Peyer's patch (tissue), 4 donors: ENCODE data around the gene RAD50.

Experiments
- POLR2A ChIP-seq, 2 donors: fragments of 450-650 bp; IDR thresholded peaks; one replicate each; pipeline ENCODE4 v1.5.1; 2017; ENCODE audit warnings: antibody characterized with exemption in 2 of 2, mild to moderate bottlenecking in 2 of 2, moderate library complexity in 2 of 2
- TF ChIP-seq, protein P1 (sequence below), 6 experiments: fragments of 450-650 bp in 4 of 6; fragments of 200-600 bp in 2 of 6; sonication (generic) in 1 of 6; IDR thresholded peaks; one replicate each; pipeline ENCODE4 v1.5.1; 2017 to 2019; ENCODE audit warnings: antibody characterized with exemption in 6 of 6, mild to moderate bottlenecking in 3 of 6, moderate library complexity in 1 of 6

DNA sequence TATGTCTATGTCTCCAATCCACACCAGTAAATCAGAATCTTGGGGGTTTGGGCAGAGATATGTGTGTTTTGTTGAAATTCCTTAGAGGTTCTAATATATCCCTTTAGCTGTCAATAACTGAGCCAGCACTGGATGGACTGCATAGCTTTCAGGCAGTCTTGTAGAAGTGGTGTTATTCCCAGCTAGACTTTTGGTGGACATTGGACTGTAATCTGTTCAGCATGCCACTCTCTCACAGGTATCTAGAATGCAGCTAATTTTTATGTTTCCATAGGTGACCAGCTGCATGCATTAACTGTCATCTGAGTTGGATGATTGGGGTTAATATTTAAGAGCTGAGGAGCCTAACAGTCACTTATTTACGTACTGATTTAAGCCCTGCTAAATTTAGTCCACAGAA, 56.1 kb downstream of the RAD50 start:
- TF ChIP-seq, protein P1, sequence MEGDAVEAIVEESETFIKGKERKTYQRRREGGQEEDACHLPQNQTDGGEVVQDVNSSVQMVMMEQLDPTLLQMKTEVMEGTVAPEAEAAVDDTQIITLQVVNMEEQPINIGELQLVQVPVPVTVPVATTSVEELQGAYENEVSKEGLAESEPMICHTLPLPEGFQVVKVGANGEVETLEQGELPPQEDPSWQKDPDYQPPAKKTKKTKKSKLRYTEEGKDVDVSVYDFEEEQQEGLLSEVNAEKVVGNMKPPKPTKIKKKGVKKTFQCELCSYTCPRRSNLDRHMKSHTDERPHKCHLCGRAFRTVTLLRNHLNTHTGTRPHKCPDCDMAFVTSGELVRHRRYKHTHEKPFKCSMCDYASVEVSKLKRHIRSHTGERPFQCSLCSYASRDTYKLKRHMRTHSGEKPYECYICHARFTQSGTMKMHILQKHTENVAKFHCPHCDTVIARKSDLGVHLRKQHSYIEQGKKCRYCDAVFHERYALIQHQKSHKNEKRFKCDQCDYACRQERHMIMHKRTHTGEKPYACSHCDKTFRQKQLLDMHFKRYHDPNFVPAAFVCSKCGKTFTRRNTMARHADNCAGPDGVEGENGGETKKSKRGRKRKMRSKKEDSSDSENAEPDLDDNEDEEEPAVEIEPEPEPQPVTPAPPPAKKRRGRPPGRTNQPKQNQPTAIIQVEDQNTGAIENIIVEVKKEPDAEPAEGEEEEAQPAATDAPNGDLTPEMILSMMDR (IDR thresholded peaks at IDR 0.05) = no peak
- no peak for TF ChIP-seq POLR2A (IDR thresholded peaks at IDR 0.05)
